ENCODE data around the gene SLC39A5.
"Not testable (repeated sequence)": the region's sequence is repeated elsewhere in the genome, so short reads cannot be mapped to it uniquely, and the experiment has no call there.

Gene SLC39A5, protein sequence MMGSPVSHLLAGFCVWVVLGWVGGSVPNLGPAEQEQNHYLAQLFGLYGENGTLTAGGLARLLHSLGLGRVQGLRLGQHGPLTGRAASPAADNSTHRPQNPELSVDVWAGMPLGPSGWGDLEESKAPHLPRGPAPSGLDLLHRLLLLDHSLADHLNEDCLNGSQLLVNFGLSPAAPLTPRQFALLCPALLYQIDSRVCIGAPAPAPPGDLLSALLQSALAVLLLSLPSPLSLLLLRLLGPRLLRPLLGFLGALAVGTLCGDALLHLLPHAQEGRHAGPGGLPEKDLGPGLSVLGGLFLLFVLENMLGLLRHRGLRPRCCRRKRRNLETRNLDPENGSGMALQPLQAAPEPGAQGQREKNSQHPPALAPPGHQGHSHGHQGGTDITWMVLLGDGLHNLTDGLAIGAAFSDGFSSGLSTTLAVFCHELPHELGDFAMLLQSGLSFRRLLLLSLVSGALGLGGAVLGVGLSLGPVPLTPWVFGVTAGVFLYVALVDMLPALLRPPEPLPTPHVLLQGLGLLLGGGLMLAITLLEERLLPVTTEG
- 0.34 to 0.62 reads per million in 2 donors for total RNA-seq

DNA sequence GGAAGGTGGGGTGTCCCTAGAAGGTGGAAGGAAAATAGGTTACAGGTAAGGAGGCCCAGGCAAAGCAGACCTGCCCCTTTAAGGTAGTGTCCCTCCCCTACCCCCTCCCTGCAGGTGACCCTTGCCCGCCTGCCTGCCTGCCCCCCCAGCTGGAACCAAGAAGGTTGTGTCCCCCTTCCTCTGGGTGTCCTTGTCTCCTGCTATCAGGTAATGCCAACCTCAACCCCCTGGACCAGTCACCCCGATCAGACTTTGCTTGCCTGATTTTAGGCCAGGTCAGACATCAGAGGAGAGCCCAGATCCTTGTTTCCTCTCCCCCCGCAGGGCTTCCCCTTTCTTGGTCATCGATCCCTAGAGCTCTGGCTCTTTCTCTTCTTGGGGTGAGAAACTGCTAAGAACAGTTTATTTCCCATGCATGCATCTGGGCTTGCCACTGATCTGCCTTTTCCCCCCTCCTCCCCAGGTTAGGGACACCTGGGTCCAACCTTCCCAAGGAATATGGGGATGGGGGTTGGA, at the start of gene SLC39A5:
SLC39A5 (plus strand) TSS at position 136 of the 516 bp plus-strand sequence. CDS start 1,224 bp downstream, outside the sequence.
- DNase-seq, result no peak

GRCh38 chr12:56186957-56187356, 42.9 kb upstream of the SLC39A5 start:
- DNase-seq, result no peak

GRCh38 chr12:56188131-56188777, 41.6 kb upstream of the SLC39A5 start:
- DNase-seq, result no peak

GRCh38 chr12:56188778-56189098, 41.1 kb upstream of the SLC39A5 start:
- peak in 2 of 5 experiments; percentile 14 to 18 for DNase-seq

DNA sequence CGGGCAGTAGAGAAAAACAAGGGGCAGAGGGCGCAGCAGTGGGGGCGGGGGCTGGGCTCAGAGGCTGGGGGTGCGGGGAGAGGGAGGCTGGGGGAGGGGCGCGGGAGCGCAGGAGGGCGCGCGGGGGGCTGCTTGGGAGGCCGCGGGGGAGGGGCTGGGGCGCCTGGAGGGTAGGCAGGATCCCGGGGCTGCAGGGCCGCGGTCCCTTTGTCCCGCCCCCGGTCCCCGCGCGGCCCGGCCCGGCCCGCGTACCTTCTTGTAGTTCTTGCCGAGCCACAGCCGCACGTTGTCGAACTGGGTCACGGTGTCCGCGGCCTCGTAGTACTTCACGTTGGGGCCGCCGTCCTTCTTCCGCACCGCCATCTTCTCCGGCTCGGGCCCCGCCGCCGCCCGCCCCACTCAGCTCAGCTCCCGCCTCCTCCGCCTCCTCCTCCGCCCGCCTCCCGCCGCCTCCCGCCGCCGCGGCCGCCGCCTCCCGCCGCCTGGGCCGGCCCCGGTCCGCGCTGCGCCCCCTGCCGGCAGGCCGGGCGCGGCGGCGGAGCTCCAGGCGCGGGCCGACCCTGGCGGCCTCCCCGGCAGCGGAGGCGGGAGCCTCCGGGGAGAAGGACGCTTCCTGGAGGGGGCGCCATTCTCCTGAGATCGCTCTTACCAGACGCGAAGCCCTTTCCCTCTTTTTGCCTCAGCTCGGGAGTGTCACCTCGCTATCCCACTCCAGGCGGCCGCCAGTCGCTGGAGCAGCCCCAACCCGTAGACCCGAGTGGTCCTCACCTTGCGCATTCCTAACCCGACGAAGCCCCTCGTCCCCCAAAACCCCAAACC, 40.5 kb upstream of the SLC39A5 start, which contains the start of gene SMARCC2:
SMARCC2 (minus strand) TSS at position 385 of the 819 bp plus-strand sequence; CDS start at position 363, 22 bp downstream.
- peak; percentile 76 to 88 (median 82) for DNase-seq

GRCh38 chr12:56189918-56190694, 39.7 kb upstream of the SLC39A5 start:
- peak; percentile 33 to 82 (median 70) for DNase-seq

GRCh38 chr12:56190695-56191155, 39.1 kb upstream of the SLC39A5 start:
- no peak for DNase-seq

GRCh38 chr12:56192582-56192981, 37.3 kb upstream of the SLC39A5 start:
- DNase-seq, result no peak

- DNase-seq, result peak in 4 of 5 experiments; percentile 46 to 82 (median 58)
Observed at GRCh38 chr12:56193025-56193578, 36.7 kb upstream of the SLC39A5 start.

DNA sequence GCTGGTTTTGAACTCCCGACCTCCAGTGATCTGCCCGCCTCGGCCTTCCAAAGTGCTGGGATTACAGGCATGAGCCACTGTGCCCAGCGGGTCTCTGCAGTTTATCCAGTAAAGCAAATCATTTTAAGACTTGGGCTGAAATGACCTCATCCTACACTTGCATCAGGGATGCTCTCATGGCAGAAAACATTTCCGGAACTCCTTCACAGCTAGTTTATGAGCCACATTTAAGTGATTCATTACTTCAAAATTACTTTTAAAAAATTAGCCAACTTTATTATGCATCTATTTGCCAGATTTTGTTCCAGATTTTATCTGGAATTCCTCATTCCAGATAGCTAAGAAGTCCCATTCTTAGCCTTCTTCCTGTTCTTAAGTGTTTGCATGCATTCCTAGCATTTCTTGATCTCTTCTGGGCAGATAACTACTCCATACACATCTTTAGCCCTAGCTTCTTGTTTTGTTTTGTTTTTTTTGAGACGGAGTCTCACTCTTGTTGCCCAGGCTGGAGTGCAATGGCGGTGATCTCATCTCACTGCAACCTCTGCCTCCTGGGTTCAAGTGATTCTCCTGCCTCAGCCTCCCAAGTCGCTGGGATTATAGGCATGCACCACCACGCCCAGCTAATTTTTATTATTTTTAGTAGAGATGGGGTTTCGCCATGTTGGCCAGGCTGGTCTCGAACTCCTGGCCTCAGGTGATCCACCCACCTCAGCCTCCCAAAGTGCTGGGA, 32.9 kb upstream of the SLC39A5 start:
- DNase-seq, result not testable (repeated sequence)

GRCh38 chr12:56197921-56198635, 31.8 kb upstream of the SLC39A5 start:
- DNase-seq, result no peak

DNA sequence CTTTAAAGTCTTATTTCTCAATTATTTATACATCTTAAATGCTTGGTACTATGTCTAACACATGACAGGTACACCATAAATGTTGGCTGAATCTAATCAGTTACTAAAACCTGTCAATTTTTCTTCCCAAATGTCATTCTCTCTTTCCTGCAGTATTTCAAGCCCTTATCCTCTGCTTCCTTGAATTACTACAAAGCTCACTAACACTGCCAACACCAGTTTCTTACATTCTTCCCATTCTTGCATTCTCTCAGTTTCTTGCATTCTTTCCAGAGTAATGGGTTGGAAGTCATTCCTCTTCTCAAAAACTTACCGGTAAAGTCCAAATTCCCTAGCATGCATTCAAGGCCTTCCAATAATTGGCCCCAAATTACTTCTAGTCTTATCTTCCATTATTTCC, 31.0 kb upstream of the SLC39A5 start:
- DNase-seq, result no peak

GRCh38 chr12:56202366-56202765, 27.5 kb upstream of the SLC39A5 start:
- no peak for DNase-seq

DNA sequence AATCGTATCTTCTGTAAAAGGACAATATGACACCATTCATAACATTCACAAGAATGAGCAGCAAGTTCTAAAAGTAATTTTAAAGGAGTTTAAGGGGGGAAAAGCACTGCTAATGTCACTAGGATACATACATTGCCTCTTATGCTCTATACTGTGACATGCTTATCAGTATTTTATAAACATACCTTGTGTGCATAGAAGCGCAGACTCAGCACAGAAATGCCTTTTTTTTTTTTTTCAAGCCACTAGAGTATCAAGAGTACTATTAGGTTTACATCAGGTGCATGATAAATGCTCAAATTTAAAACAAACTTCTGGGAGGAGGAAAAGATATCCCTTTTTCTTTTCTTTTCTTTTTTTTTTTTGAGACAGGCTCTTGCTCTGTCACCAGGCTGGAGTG, 27.0 kb upstream of the SLC39A5 start:
- no peak for DNase-seq

DNA sequence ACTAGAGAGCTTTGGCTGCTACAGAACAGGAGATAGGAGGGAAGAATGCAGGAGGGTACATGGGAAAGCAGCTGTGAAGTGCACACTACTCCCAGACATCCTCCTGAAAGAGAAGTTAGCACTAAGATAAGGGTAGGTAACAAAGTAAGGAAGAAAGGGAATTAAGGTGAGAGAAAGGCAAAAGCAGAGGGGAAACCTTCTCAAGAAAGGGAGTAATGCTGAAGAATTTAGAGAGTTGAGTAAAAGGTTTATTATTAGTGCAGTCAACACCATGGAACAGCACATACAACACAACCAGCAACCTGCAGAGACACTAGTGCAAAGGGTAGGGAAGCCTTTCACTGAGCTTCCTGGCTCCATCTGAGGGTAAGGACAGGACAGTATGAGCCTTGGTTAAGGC, 25.6 kb upstream of the SLC39A5 start:
- DNase-seq, result no peak

GRCh38 chr12:56205445-56205844, 24.4 kb upstream of the SLC39A5 start:
- DNase-seq, result no peak

DNA sequence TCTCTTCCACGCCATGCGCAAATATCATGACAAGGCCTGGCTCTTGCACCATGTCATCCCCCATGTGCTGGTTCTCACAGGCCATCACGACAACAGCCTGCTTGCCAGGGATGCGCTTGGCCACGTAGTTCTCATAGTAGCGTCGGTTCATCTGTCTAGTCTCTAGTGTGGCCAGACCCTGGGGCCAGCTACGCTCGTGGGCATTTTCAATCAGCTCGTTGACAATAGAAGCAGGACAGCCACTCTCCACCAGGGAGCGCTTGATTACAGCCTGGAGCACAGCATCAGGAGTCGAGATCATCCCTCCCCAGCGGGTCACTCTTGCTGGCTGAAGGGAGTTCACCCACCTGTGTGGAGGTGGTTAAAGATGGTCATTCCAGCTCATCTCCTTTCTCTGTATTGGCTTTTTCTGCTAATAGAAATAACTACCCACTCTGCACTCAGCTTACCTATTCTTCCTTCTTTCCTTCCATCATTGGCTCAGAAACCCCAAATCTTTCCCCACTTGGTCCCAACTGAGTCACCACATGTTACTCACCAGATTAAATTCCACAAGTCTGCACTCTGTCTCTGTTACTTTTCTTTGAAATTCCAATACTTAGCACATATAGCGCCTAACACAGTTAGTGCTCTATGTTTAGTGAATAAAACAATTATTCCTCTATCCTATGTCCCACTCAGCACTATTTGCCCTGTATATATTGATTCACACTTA, 23.2 kb upstream of the SLC39A5 start:
- DNase-seq, result peak in 1 of 5 experiments; percentile 15

DNA sequence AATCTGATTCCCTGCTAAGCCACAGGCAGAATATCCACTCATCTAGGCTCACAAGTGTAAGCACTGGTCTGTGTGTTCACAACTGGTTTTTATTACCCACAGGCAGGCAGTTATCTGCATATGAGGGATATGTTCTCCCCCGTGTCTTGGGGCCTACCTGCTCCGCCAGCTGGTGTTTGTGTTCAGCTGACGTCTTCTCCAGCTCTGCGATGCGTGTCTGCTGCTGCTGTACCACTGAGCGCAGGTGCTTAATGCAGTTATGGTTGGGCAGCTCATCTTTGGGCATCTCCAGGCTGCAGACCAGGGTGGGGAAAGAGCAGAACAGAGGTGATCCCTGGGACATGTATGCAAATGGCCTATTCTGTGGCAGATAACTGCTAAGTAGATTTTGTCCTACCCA, 21.8 kb upstream of the SLC39A5 start:
- no peak for DNase-seq

DNA sequence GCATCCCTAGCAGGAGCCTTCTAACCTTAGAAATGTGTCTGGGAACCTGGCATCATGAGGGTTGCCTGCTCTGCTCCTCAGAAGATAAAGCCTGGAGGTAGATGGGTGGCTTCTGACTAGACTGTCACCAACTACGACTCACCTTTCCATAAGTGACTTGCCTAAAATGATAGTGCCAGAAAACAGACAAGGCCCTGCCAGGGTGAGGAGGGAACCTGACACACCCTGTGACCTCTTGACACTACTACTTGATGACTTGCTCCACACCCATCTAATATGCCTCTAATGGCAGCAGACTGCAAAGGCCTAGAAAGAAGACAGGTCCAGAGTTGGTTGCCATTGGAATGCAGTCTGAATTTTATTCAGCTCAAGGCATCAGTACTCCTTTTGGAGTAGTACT, 17.5 kb upstream of the SLC39A5 start:
- no peak for DNase-seq

Measured in T-helper 2 cell (primary cell).